MM.1S (cell line): Measurements from ENCODE around the gene PLK5.
"Not testable (repeated sequence)": the region's sequence is repeated elsewhere in the genome, so short reads cannot be mapped to it uniquely, and the experiment has no call there.

Experiments used
- DNase-seq: peaks from one replicate; pipeline ENCODE4 v3.0.0-alpha.2; 2015
- H2AFZ ChIP-seq: fragments of 300-600 bp; sonication (generic); 2 replicates; pipeline ENCODE4 v1.6.0; 2016; ENCODE audit warnings: antibody characterized with exemption, low read length
- H3F3A ChIP-seq: fragments of 300-600 bp; sonication (generic); 2 replicates; pipeline ENCODE4 v1.6.1; 2016; ENCODE audit warnings: mild to moderate bottlenecking, antibody characterized with exemption, low read length, moderate library complexity, mixed read lengths; ENCODE audit not compliant: insufficient read depth
- H3K27ac ChIP-seq: fragments of 300-600 bp; sonication (generic); 2 replicates; pipeline ENCODE4 v1.5.1; 2016; ENCODE audit warnings: mild to moderate bottlenecking, low read length
- H3K27me3 ChIP-seq: fragments of 300-600 bp; sonication (generic); replicated peaks from 2 replicates; pipeline ENCODE4 v1.6.0; 2016; ENCODE audit warnings: low read length; ENCODE audit not compliant: insufficient read depth
- H3K36me3 ChIP-seq: fragments of 300-600 bp; sonication (generic); replicated peaks from 2 replicates; pipeline ENCODE4 v1.6.1; 2016; ENCODE audit warnings: mild to moderate bottlenecking, low read length, mixed read lengths; ENCODE audit not compliant: insufficient read depth
- H3K4me1 ChIP-seq: fragments of 300-600 bp; sonication (generic); 2 replicates; pipeline ENCODE4 v1.6.1; 2016; ENCODE audit warnings: low read length, mixed read lengths
- H3K4me2 ChIP-seq: fragments of 300-600 bp; sonication (generic); 2 replicates; pipeline ENCODE4 v1.6.0; 2016; ENCODE audit warnings: low read depth, low read length
- H3K4me3 ChIP-seq: fragments of 300-600 bp; sonication (generic); 2 replicates; pipeline ENCODE4 v1.5.1; 2016; ENCODE audit warnings: low read length, mixed read lengths
- H3K79me2 ChIP-seq: fragments of 300-600 bp; sonication (generic); 2 replicates; pipeline ENCODE4 v1.6.1; 2016; ENCODE audit warnings: mixed run types, low read length, mixed read lengths
- H3K9ac ChIP-seq: fragments of 300-600 bp; sonication (generic); 2 replicates; pipeline ENCODE4 v1.6.1; 2016; ENCODE audit warnings: low read length, mixed read lengths
- H3K9me2 ChIP-seq: fragments of 300-600 bp; sonication (generic); replicated peaks from 2 replicates; pipeline ENCODE4 v1.6.1; 2016; ENCODE audit warnings: mild to moderate bottlenecking, low read length, mixed read lengths; ENCODE audit not compliant: insufficient read depth
- H3K9me3 ChIP-seq: fragments of 300-600 bp; sonication (generic); replicated peaks from 2 replicates; pipeline ENCODE4 v1.6.1; 2016; ENCODE audit warnings: mild to moderate bottlenecking, low read length, mixed read lengths; ENCODE audit not compliant: insufficient read depth
- H4K20me1 ChIP-seq: fragments of 300-600 bp; sonication (generic); 2 replicates; pipeline ENCODE4 v1.6.1; 2016; ENCODE audit warnings: mild to moderate bottlenecking, low read length, moderate library complexity, mixed read lengths; ENCODE audit not compliant: insufficient read depth
- EZH2 ChIP-seq: fragments of 300-600 bp; sonication (generic); optimal IDR thresholded peaks from 2 replicates; pipeline ENCODE3; 2017; ENCODE audit warnings: low read depth, mild to moderate bottlenecking, antibody characterized with exemption, low read length, mixed read lengths
- EZH2phosphoT487 ChIP-seq: fragments of 300-600 bp; sonication (generic); IDR thresholded peaks from 2 replicates; pipeline ENCODE4 v1.6.1; 2018; ENCODE audit warnings: antibody characterized with exemption, low read length
- TF ChIP-seq, protein P1 (sequence below): fragments of 300-600 bp; sonication (generic); IDR thresholded peaks from 2 replicates; pipeline ENCODE4 v1.5.1; 2016; ENCODE audit warnings: antibody characterized with exemption, low read length, mixed read lengths

The PLK5 gene

DNA sequence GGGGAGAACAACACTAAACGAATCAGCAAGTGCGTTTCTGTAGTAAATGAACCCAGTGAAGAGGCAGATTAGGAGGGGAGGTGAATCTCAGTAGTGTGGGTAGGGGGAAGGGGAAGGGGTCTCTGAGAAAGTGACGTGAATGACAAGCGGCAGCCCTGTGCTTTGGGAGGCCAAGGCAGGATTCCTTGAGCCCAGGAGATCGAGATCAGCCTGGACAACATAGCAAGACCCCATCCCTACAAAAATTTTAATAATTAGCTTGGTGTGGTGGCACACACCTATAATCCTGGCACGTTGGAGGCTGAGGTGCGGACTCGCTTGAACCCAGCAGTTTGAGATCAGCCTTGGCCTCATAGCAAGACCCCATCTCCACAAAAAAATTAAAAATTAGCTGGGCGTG lies 8.1 kb downstream of the PLK5 start:
- H3K9me3 ChIP-seq: no peaks in the 10 kb centered on the region
- H3K36me3 ChIP-seq: no peaks in the 10 kb centered on the region
- H3K79me2 ChIP-seq: no peaks in the 10 kb centered on the region
- H3K27me3 ChIP-seq: peaks cover 87% of the 10 kb centered on the region
- no peaks in the 10 kb centered on the region for H3K9me2 ChIP-seq
- H2AFZ ChIP-seq: no peak overlapping the region
- H3F3A ChIP-seq: no peaks in the 10 kb centered on the region
- DNase-seq: no peak
- no peak overlapping the region for H3K4me2 ChIP-seq
- no peaks in the 10 kb centered on the region for H4K20me1 ChIP-seq
- H3K9ac ChIP-seq: no peak overlapping the region
- H3K27ac ChIP-seq: no peak overlapping the region
- TF ChIP-seq EZH2phosphoT487 (no peak), EZH2 (no peak)
- TF ChIP-seq, protein P1, sequence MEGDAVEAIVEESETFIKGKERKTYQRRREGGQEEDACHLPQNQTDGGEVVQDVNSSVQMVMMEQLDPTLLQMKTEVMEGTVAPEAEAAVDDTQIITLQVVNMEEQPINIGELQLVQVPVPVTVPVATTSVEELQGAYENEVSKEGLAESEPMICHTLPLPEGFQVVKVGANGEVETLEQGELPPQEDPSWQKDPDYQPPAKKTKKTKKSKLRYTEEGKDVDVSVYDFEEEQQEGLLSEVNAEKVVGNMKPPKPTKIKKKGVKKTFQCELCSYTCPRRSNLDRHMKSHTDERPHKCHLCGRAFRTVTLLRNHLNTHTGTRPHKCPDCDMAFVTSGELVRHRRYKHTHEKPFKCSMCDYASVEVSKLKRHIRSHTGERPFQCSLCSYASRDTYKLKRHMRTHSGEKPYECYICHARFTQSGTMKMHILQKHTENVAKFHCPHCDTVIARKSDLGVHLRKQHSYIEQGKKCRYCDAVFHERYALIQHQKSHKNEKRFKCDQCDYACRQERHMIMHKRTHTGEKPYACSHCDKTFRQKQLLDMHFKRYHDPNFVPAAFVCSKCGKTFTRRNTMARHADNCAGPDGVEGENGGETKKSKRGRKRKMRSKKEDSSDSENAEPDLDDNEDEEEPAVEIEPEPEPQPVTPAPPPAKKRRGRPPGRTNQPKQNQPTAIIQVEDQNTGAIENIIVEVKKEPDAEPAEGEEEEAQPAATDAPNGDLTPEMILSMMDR: no peak
- no peak overlapping the region for H3K4me3 ChIP-seq
- no peaks in the 10 kb centered on the region for H3K4me1 ChIP-seq

GRCh38 chr19:1533510-1534150 lies 9.8 kb downstream of the PLK5 start:
- Histone ChIP-seq H3K4me1 (no peaks in the 10 kb centered on the region), H3K4me3 (no peak overlapping the region), H3K36me3 (no peaks in the 10 kb centered on the region), H3K9me2 (no peaks in the 10 kb centered on the region), H3K27ac (no peak overlapping the region), H4K20me1 (no peaks in the 10 kb centered on the region), H3K79me2 (no peaks in the 10 kb centered on the region), H3K27me3 (peaks cover 90% of the 10 kb centered on the region), H3F3A (no peaks in the 10 kb centered on the region), H2AFZ (no peak overlapping the region), H3K9ac (no peak overlapping the region), H3K4me2 (no peak overlapping the region), H3K9me3 (no peaks in the 10 kb centered on the region)
- no peak for DNase-seq
- TF ChIP-seq EZH2phosphoT487: no peak
- no peak for TF ChIP-seq EZH2
- TF ChIP-seq, protein P1: no peak

- no peaks in the 10 kb centered on the region for H3K9me2 ChIP-seq
- no peaks in the 10 kb centered on the region for H3K79me2 ChIP-seq
- H2AFZ ChIP-seq: no peak overlapping the region
- H3K9ac ChIP-seq: no peak overlapping the region
- H3K4me3 ChIP-seq: no peak overlapping the region
- DNase-seq: no peak
- no peaks in the 10 kb centered on the region for H4K20me1 ChIP-seq
- no peak overlapping the region for H3K4me2 ChIP-seq
- H3F3A ChIP-seq: no peaks in the 10 kb centered on the region
- H3K4me1 ChIP-seq: no peaks in the 10 kb centered on the region
- H3K27ac ChIP-seq: no peak overlapping the region
- no peak for TF ChIP-seq EZH2phosphoT487
- TF ChIP-seq, protein P1: no peak
- H3K36me3 ChIP-seq: no peaks in the 10 kb centered on the region
- H3K9me3 ChIP-seq: no peaks in the 10 kb centered on the region
- H3K27me3 ChIP-seq: peaks cover 85% of the 10 kb centered on the region
Observed at GRCh38 chr19:1534972-1535371, 11.1 kb downstream of the PLK5 start.

GRCh38 chr19:1535699-1536098 lies 11.8 kb downstream of the PLK5 start:
- not testable (repeated sequence) for H3K79me2 ChIP-seq, DNase-seq, H3K4me2 ChIP-seq, H3K36me3 ChIP-seq, H3K9me2 ChIP-seq, H3K9me3 ChIP-seq, H3K27ac ChIP-seq, H3K9ac ChIP-seq, H3F3A ChIP-seq, H3K4me1 ChIP-seq, H3K4me3 ChIP-seq, H4K20me1 ChIP-seq, H2AFZ ChIP-seq
- peaks cover 87% of the 10 kb centered on the region for H3K27me3 ChIP-seq
